Liver (tissue), 9 donors: ENCODE data around the gene CSMD2. TPM values are rescaled to one million over a fixed set of nuclear protein-coding genes. Genes with fewer than 3 reads are reported as not detected.

ENCODE experiments used
- DNase-seq: peaks from one replicate; pipeline ENCODE4 v3.0.0-alpha.2; 2017; ENCODE audit warnings: low spot score
- H3K27ac ChIP-seq, 2 donors: one replicate each; pipeline ENCODE4 v1.7.0; 2013; ENCODE audit warnings: inconsistent platforms in 2 of 2, low read length in 2 of 2, control low read depth in 1 of 2, low read depth in 1 of 2, mild to moderate bottlenecking in 1 of 2
- H3K27me3 ChIP-seq, 4 donors: one replicate each; pipeline versions ENCODE4 v1.6.1 to v1.7.0; 2013; ENCODE audit warnings: low read length in 3 of 4, inconsistent platforms in 1 of 4, mild to moderate bottlenecking in 1 of 4, moderate library complexity in 1 of 4; ENCODE audit not compliant: control insufficient read depth in 4 of 4, insufficient read depth in 4 of 4
- H3K36me3 ChIP-seq, 4 donors: one replicate each; pipeline versions ENCODE4 v1.6.1 to v1.7.0; 2013; ENCODE audit warnings: low read length in 3 of 4, mild to moderate bottlenecking in 3 of 4, low read depth in 1 of 4, moderate library complexity in 1 of 4; ENCODE audit not compliant: control insufficient read depth in 4 of 4, insufficient read depth in 3 of 4
- H3K4me1 ChIP-seq, 4 donors: one replicate each; pipeline versions ENCODE4 v1.6.1 to v1.7.0; 2013; ENCODE audit warnings: low read length in 3 of 4, mild to moderate bottlenecking in 3 of 4, moderate library complexity in 1 of 4; ENCODE audit not compliant: control insufficient read depth in 4 of 4, insufficient read depth in 4 of 4
- H3K4me3 ChIP-seq, 3 donors: one replicate each; pipeline versions ENCODE4 v1.6.1 to v1.7.0; 2013; ENCODE audit warnings: low read length in 3 of 3, control low read depth in 1 of 3, low read depth in 1 of 3, mild to moderate bottlenecking in 1 of 3
- H3K9ac ChIP-seq, 2 donors: one replicate each; pipeline ENCODE4 v1.7.0; 2013; ENCODE audit warnings: low read length in 2 of 2, mild to moderate bottlenecking in 2 of 2, moderate library complexity in 2 of 2, control low read depth in 1 of 2, low read depth in 1 of 2
- H3K9me3 ChIP-seq, 4 donors: one replicate each; pipeline versions ENCODE4 v1.6.1 to v1.7.0; 2013; ENCODE audit warnings: low read length in 3 of 4; ENCODE audit not compliant: control insufficient read depth in 4 of 4
- EGR1 ChIP-seq, 2 donors: IDR thresholded peaks; 2 replicates each; pipeline ENCODE4 v1.6.1; 2016 to 2018; ENCODE audit warnings: antibody characterized with exemption in 2 of 2, low read depth in 2 of 2
- FOXA1 ChIP-seq: IDR thresholded peaks from 2 replicates; pipeline ENCODE4 v1.6.1; 2016; ENCODE audit warnings: antibody characterized with exemption
- FOXA2 ChIP-seq: IDR thresholded peaks from 2 replicates; pipeline ENCODE4 v1.6.1; 2016; ENCODE audit warnings: antibody characterized with exemption
- GABPA ChIP-seq, 2 donors: IDR thresholded peaks in 1 of 2; conservative IDR thresholded peaks in 1 of 2; 2 replicates each; pipeline ENCODE4 v1.6.1; 2016; ENCODE audit warnings: antibody characterized with exemption in 2 of 2, mild to moderate bottlenecking in 1 of 2, moderate library complexity in 1 of 2
- HNF4A ChIP-seq, 2 donors: conservative IDR thresholded peaks; 2 replicates each; pipeline ENCODE4 v1.6.1; 2016; ENCODE audit warnings: antibody characterized with exemption in 2 of 2, mild to moderate bottlenecking in 2 of 2
- HNF4G ChIP-seq: IDR thresholded peaks from 2 replicates; pipeline ENCODE4 v1.6.1; 2016; ENCODE audit warnings: antibody characterized with exemption
- JUND ChIP-seq, 2 donors: IDR thresholded peaks; 2 replicates each; pipeline ENCODE4 v1.6.1; 2016; ENCODE audit warnings: antibody characterized with exemption in 2 of 2
- NR2F2 ChIP-seq: IDR thresholded peaks from 2 replicates; pipeline ENCODE4 v1.6.1; 2016; ENCODE audit warnings: antibody characterized with exemption
- RAD21 ChIP-seq, 2 donors: IDR thresholded peaks; 2 replicates each; pipeline ENCODE4 v1.6.1; 2016; ENCODE audit warnings: antibody characterized with exemption in 2 of 2, mild to moderate bottlenecking in 2 of 2
- RXRA ChIP-seq, 2 donors: IDR thresholded peaks; 2 replicates each; pipeline ENCODE4 v1.6.1; 2017 to 2018; ENCODE audit warnings: antibody characterized with exemption in 2 of 2, mild to moderate bottlenecking in 1 of 2
- SP1 ChIP-seq: IDR thresholded peaks from 2 replicates; pipeline ENCODE4 v1.6.1; 2018; ENCODE audit warnings: antibody characterized with exemption, mild to moderate bottlenecking
- TAF1 ChIP-seq: conservative IDR thresholded peaks from 2 replicates; pipeline ENCODE4 v1.6.1; 2016; ENCODE audit warnings: antibody characterized with exemption, mild to moderate bottlenecking
- YY1 ChIP-seq: IDR thresholded peaks from 2 replicates; pipeline ENCODE4 v1.6.1; 2016; ENCODE audit warnings: antibody characterized with exemption, mild to moderate bottlenecking
- WGBS: extraction: QIAGEN DNeasy Blood & Tissue Kit; methylation state at CpG from one replicate; pipeline ENCODE4 v1.1.7; 2013; 5-methylcytosine and 5-hydroxymethylcytosine counted together
- polyA plus RNA-seq, 2 donors: library from polyadenylated mRNA; stranded (reverse) in 1 of 2; unstranded in 1 of 2; fragments of 200-250 nt in 1 of 2; fragments of >200 nt in 1 of 2; fragmentation: Nextera tagmentation in 1 of 2; extraction: Ambion mirVana in 1 of 2; gene quantifications; one replicate each; pipeline versions ENCODE4 v1.2.1 to v1.2.3, GENCODE V29; 2013 to 2015
- total RNA-seq, 2 donors: library from RNA; depleted of rRNA; stranded (reverse); fragments of >200 nt; gene quantifications; one replicate each; pipeline ENCODE4 v1.2.3, GENCODE V29; 2014
- TF ChIP-seq, protein P1 (sequence below): IDR thresholded peaks from 2 replicates; pipeline ENCODE4 v1.6.1; 2016; ENCODE audit warnings: antibody characterized with exemption, mild to moderate bottlenecking
- TF ChIP-seq, protein P2 (sequence below): IDR thresholded peaks from 2 replicates; pipeline ENCODE4 v1.6.1; 2016; ENCODE audit warnings: antibody characterized with exemption
- TF ChIP-seq, protein P3 (sequence below): IDR thresholded peaks from 2 replicates; pipeline ENCODE4 v1.6.1; 2016; ENCODE audit warnings: antibody characterized with exemption
- TF ChIP-seq, protein P4 (sequence below): IDR thresholded peaks from 2 replicates; pipeline ENCODE4 v1.6.1; 2016; ENCODE audit warnings: antibody characterized with exemption
- TF ChIP-seq, protein P5 (sequence below): fragments of 150-350 bp; IDR thresholded peaks from 2 replicates; pipeline ENCODE4 v1.5.1; 2017; ENCODE audit warnings: improper control_type of control experiment, low read depth, low read length; ENCODE audit not compliant: missing input control
- donor health status: healthy.
- donor health status: healthy.
- donor health status: healthy.
- donor health status: healthy.
- donor health status: healthy.

Gene CSMD2
- total and polyA plus RNA-seq, 4 donors: 0.08 to 0.09 TPM; not detected in 2

DNA sequence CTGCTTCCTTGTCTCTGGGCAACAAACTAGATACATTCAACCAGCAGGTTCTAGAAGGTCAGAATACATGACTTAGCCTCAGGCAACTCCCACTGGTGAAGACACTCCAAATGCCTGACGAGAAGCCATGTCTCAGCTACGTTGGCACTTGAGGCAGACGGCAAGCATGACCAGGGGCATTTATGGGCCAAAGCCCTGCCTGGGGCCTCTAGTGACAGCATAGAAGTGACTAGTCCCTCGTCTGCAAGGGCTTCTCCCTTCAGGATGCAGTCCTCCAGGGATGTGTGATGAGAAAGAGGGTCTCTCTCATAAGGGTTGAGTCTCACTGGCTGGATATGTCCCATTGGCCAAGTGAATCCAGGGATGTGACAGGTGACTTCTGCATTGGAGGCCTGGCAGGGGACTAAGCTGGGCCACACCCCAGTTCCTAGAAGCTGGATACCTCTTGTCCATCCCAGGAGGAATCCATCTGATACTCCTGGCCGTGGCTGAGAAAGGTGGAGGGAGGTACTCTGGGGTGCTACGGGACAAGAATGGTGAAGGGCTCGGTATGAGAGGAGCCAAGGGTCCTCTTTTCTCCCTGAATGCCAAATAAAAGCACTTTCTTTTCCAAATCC, 449.7 kb downstream of the CSMD2 start:
- no peak overlapping the region for H3K9ac ChIP-seq
- DNase-seq: no peak
- TF ChIP-seq YY1: no peak
- TF ChIP-seq, protein P1, sequence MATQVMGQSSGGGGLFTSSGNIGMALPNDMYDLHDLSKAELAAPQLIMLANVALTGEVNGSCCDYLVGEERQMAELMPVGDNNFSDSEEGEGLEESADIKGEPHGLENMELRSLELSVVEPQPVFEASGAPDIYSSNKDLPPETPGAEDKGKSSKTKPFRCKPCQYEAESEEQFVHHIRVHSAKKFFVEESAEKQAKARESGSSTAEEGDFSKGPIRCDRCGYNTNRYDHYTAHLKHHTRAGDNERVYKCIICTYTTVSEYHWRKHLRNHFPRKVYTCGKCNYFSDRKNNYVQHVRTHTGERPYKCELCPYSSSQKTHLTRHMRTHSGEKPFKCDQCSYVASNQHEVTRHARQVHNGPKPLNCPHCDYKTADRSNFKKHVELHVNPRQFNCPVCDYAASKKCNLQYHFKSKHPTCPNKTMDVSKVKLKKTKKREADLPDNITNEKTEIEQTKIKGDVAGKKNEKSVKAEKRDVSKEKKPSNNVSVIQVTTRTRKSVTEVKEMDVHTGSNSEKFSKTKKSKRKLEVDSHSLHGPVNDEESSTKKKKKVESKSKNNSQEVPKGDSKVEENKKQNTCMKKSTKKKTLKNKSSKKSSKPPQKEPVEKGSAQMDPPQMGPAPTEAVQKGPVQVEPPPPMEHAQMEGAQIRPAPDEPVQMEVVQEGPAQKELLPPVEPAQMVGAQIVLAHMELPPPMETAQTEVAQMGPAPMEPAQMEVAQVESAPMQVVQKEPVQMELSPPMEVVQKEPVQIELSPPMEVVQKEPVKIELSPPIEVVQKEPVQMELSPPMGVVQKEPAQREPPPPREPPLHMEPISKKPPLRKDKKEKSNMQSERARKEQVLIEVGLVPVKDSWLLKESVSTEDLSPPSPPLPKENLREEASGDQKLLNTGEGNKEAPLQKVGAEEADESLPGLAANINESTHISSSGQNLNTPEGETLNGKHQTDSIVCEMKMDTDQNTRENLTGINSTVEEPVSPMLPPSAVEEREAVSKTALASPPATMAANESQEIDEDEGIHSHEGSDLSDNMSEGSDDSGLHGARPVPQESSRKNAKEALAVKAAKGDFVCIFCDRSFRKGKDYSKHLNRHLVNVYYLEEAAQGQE: no peak
- TF ChIP-seq FOXA2: no peak
- no peak for TF ChIP-seq SP1
- H3K27me3 ChIP-seq: peaks cover 0 to 7% (median 0%) of the 10 kb centered on the region in 4 donors
- H3K9me3 ChIP-seq: no peaks in the 10 kb centered on the region
- no peaks in the 10 kb centered on the region for H3K4me1 ChIP-seq
- no peak overlapping the region for H3K4me3 ChIP-seq
- H3K27ac ChIP-seq: no peak overlapping the region
- 74% methylated on average over 7 of the region's 7 CpGs for WGBS
- H3K36me3 ChIP-seq: no peaks in the 10 kb centered on the region

DNA sequence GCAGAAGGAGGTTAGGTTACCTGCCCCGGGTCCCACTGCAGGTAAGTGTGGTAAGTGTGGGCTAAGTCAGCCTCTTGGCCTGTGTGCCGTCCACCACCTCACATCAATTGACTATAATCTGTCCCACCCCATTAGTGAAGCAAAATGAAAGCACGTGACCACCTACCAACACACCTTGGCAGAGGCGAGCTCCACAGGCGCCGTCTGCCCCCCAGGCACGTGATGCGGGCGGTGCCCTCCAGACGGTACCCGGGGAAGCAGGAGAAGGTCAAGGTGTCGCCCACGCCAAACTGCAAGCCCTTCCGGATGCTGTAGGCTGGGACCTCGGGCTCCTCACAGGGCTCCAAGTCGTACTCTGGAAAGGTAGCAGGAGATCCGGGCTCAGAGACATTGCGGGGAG, 450.6 kb downstream of the CSMD2 start:
- Histone ChIP-seq H3K27me3 (peaks cover 0 to 9% (median 0%) of the 10 kb centered on the region in 4 donors), H3K9ac (no peak overlapping the region), H3K4me3 (no peak overlapping the region), H3K27ac (no peak overlapping the region), H3K4me1 (no peaks in the 10 kb centered on the region), H3K9me3 (no peaks in the 10 kb centered on the region), H3K36me3 (no peaks in the 10 kb centered on the region)
- TF ChIP-seq, protein P2, sequence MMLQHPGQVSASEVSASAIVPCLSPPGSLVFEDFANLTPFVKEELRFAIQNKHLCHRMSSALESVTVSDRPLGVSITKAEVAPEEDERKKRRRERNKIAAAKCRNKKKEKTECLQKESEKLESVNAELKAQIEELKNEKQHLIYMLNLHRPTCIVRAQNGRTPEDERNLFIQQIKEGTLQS: no peak
- TF ChIP-seq FOXA1 (no peak), JUND (IDR thresholded peaks at IDR 0.05) (no peak), EGR1 (IDR thresholded peaks at IDR 0.05; ENCODE audit: low read depth in 2 of 2) (no peak), TAF1 (no peak), NR2F2 (no peak), HNF4G (no peak), SP1 (no peak), HNF4A (conservative IDR thresholded peaks at IDR 0.05) (no peak), RXRA (IDR thresholded peaks at IDR 0.05) (no peak), RAD21 (IDR thresholded peaks at IDR 0.05) (no peak), YY1 (no peak), FOXA2 (no peak), GABPA (IDR thresholded peaks at IDR 0.05 in 1 of 2, conservative IDR thresholded peaks at IDR 0.05 in 1 of 2) (no peak)
- TF ChIP-seq, protein P3, sequence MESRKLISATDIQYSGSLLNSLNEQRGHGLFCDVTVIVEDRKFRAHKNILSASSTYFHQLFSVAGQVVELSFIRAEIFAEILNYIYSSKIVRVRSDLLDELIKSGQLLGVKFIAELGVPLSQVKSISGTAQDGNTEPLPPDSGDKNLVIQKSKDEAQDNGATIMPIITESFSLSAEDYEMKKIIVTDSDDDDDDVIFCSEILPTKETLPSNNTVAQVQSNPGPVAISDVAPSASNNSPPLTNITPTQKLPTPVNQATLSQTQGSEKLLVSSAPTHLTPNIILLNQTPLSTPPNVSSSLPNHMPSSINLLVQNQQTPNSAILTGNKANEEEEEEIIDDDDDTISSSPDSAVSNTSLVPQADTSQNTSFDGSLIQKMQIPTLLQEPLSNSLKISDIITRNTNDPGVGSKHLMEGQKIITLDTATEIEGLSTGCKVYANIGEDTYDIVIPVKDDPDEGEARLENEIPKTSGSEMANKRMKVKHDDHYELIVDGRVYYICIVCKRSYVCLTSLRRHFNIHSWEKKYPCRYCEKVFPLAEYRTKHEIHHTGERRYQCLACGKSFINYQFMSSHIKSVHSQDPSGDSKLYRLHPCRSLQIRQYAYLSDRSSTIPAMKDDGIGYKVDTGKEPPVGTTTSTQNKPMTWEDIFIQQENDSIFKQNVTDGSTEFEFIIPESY: no peak
- TF ChIP-seq, protein P4, sequence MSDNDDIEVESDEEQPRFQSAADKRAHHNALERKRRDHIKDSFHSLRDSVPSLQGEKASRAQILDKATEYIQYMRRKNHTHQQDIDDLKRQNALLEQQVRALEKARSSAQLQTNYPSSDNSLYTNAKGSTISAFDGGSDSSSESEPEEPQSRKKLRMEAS: no peak
- TF ChIP-seq, protein P1: no peak
- TF ChIP-seq, protein P5, sequence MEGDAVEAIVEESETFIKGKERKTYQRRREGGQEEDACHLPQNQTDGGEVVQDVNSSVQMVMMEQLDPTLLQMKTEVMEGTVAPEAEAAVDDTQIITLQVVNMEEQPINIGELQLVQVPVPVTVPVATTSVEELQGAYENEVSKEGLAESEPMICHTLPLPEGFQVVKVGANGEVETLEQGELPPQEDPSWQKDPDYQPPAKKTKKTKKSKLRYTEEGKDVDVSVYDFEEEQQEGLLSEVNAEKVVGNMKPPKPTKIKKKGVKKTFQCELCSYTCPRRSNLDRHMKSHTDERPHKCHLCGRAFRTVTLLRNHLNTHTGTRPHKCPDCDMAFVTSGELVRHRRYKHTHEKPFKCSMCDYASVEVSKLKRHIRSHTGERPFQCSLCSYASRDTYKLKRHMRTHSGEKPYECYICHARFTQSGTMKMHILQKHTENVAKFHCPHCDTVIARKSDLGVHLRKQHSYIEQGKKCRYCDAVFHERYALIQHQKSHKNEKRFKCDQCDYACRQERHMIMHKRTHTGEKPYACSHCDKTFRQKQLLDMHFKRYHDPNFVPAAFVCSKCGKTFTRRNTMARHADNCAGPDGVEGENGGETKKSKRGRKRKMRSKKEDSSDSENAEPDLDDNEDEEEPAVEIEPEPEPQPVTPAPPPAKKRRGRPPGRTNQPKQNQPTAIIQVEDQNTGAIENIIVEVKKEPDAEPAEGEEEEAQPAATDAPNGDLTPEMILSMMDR: no peak
- DNase-seq: no peak
- WGBS: 87% methylated on average over 18 of the region's 18 CpGs
